ENCODE results near the gene KRTAP5-2.

Gene KRTAP5-2

GRCh38 chr11:1568441-1568911 lies 29.6 kb downstream of the KRTAP5-2 start:
- Histone ChIP-seq H3K9me3 (replicated peaks; ENCODE audit: insufficient read depth, low read length) (no peaks in the 10 kb centered on the region), H3K36me3 (replicated peaks; ENCODE audit: insufficient read depth, low read length) (no peaks in the 10 kb centered on the region), H3K4me1 (ENCODE audit: low read length) (no peaks in the 10 kb centered on the region), H3K9ac (ENCODE audit: low read length) (no peak overlapping the region), H3K9me2 (replicated peaks; ENCODE audit: insufficient read depth, low read length) (no peaks in the 10 kb centered on the region), H3K4me2 (ENCODE audit: low read depth, low read length) (no peak overlapping the region), H3F3A (ENCODE audit: insufficient read depth, low read length) (no peaks in the 10 kb centered on the region), H2AFZ (ENCODE audit: low read length) (no peak overlapping the region), H3K27me3 (replicated peaks; ENCODE audit: insufficient read depth, low read length) (peaks cover 72% of the 10 kb centered on the region), H3K4me3 (ENCODE audit: low read length) (no peak overlapping the region), H4K20me1 (ENCODE audit: insufficient read depth, low read length) (no peaks in the 10 kb centered on the region), H3K79me2 (ENCODE audit: low read length) (no peaks in the 10 kb centered on the region), H3K27ac (ENCODE audit: low read length) (no peak overlapping the region)
- no peak for TF ChIP-seq EZH2 (optimal IDR thresholded peaks at IDR 0.05; ENCODE audit: low read depth, low read length)
- no peak for TF ChIP-seq EZH2phosphoT487 (IDR thresholded peaks at IDR 0.05; ENCODE audit: low read length)
- no peak for TF ChIP-seq CTCF (IDR thresholded peaks at IDR 0.05; ENCODE audit: low read length)
- no peak for DNase-seq

GRCh38 chr11:1567721-1568100 lies 30.4 kb downstream of the KRTAP5-2 start:
- no peak for DNase-seq
- H3K79me2 ChIP-seq (ENCODE audit: low read length) = no peaks in the 10 kb centered on the region
- no peak overlapping the region for H3K27ac ChIP-seq (ENCODE audit: low read length)
- H4K20me1 ChIP-seq (ENCODE audit: insufficient read depth, low read length) = no peaks in the 10 kb centered on the region
- no peaks in the 10 kb centered on the region for H3K36me3 ChIP-seq (replicated peaks; ENCODE audit: insufficient read depth, low read length)
- TF ChIP-seq EZH2phosphoT487 (IDR thresholded peaks at IDR 0.05; ENCODE audit: low read length) = no peak
- no peak for TF ChIP-seq CTCF (IDR thresholded peaks at IDR 0.05; ENCODE audit: low read length)
- no peak for TF ChIP-seq EZH2 (optimal IDR thresholded peaks at IDR 0.05; ENCODE audit: low read depth, low read length)
- H3K9me3 ChIP-seq (replicated peaks; ENCODE audit: insufficient read depth, low read length) = no peaks in the 10 kb centered on the region
- H3K9me2 ChIP-seq (replicated peaks; ENCODE audit: insufficient read depth, low read length) = no peaks in the 10 kb centered on the region
- H3K9ac ChIP-seq (ENCODE audit: low read length) = no peak overlapping the region
- no peak overlapping the region for H2AFZ ChIP-seq (ENCODE audit: low read length)
- peaks cover 72% of the 10 kb centered on the region for H3K27me3 ChIP-seq (replicated peaks; ENCODE audit: insufficient read depth, low read length)
- H3K4me1 ChIP-seq (ENCODE audit: low read length) = no peaks in the 10 kb centered on the region
- H3F3A ChIP-seq (ENCODE audit: insufficient read depth, low read length) = no peaks in the 10 kb centered on the region
- no peak overlapping the region for H3K4me3 ChIP-seq (ENCODE audit: low read length)
- H3K4me2 ChIP-seq (ENCODE audit: low read depth, low read length) = no peak overlapping the region

GRCh38 chr11:1567052-1567720 lies 30.9 kb downstream of the KRTAP5-2 start:
- no peaks in the 10 kb centered on the region for H4K20me1 ChIP-seq (ENCODE audit: insufficient read depth, low read length)
- no peaks in the 10 kb centered on the region for H3K4me1 ChIP-seq (ENCODE audit: low read length)
- H3F3A ChIP-seq (ENCODE audit: insufficient read depth, low read length) = no peaks in the 10 kb centered on the region
- TF ChIP-seq EZH2 (optimal IDR thresholded peaks at IDR 0.05; ENCODE audit: low read depth, low read length) = no peak
- no peak for TF ChIP-seq CTCF (IDR thresholded peaks at IDR 0.05; ENCODE audit: low read length)
- no peak for TF ChIP-seq EZH2phosphoT487 (IDR thresholded peaks at IDR 0.05; ENCODE audit: low read length)
- H3K9me2 ChIP-seq (replicated peaks; ENCODE audit: insufficient read depth, low read length) = no peaks in the 10 kb centered on the region
- H3K9me3 ChIP-seq (replicated peaks; ENCODE audit: insufficient read depth, low read length) = no peaks in the 10 kb centered on the region
- H3K4me3 ChIP-seq (ENCODE audit: low read length) = no peak overlapping the region
- H3K9ac ChIP-seq (ENCODE audit: low read length) = no peak overlapping the region
- H3K27me3 ChIP-seq (replicated peaks; ENCODE audit: insufficient read depth, low read length) = peaks cover 72% of the 10 kb centered on the region
- H3K27ac ChIP-seq (ENCODE audit: low read length) = no peak overlapping the region
- H3K36me3 ChIP-seq (replicated peaks; ENCODE audit: insufficient read depth, low read length) = no peaks in the 10 kb centered on the region
- H3K4me2 ChIP-seq (ENCODE audit: low read depth, low read length) = no peak overlapping the region
- H3K79me2 ChIP-seq (ENCODE audit: low read length) = no peaks in the 10 kb centered on the region
- DNase-seq = no peak
- no peak overlapping the region for H2AFZ ChIP-seq (ENCODE audit: low read length)

All from MM.1S (cell line).